HuH-7.5 (cell line): ENCODE data around the gene PLAA.
A peak's percentile ranks its signal among the peaks of the same experiment; 100 is the strongest.

Experiments used
- DNase-seq: peaks from one replicate; pipeline ENCODE4 v3.0.0; 2011; ENCODE audit warnings: low spot score

The PLAA gene

DNA sequence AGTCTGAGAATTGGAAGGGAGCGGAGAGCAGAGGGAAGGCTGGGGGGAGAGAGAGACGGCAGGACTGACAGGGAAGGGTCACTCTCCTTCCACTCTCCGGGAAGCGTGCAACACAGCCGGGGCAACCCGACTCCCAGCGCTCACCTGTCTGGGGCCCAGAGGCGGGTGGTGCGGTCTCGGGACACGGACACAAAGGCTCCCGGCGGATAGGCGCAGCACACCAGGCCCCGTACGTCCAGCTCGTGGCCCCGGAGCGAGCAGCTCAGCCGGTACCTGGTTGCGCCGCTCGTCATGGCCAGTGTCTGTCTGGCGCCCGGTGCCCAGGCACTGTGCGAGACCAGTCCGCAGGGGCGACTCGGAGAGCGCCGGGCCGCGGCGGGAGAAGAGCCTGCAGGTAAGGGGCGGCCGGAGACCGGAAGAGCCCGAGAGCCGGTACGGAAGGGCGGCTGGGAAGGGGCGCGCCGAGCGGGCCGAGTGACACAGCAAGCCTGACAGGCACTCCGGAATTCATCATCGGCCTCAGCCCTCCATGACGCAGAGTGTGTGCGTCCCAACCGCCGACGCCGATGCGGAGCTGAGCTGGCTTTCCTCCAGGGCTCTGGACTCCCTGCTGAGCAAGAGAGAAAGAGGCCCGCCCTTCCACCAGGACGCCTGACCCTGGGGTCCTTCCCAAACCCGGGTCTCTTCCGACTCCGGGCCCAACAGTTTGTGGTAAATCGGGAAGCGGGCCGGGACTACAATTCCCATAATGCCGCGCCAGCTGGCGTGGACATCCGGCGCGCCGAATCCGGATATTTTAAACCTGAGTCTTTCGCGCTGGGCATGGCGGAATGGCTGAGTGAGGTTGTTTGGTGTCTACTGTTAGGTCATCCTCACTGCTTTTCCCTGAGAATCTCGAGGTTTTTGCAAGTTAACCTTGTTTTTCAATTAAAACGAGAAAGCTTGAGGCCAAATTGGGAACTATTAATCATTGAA lies at the start of gene PLAA:
Gene PLAA (minus strand): TSS at position 490 of the 975 bp plus-strand sequence. CDS start 197 bp downstream, at position 293.
- peak; percentile 61 for DNase-seq

DNA sequence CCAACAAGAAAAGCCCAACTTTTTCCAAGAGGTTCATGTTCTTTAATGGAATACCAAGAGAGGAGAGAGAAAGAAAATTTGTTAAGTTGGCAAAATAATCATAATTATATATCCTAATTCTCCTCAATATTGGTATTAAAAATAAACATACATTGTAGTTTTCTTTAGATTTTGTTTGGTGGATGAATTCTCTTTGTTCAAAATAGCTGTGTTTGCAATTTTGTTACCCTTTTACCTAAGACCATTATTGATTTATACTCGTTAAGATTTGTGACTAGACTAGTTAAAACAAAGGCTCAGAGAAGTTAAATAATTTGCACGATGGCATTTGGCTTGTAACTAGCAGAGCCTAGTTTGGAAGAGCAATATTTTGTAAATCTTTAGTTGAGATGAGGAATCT lies 48.8 kb upstream of the PLAA start:
- DNase-seq = no peak

- DNase-seq = no peak
These were observed 36.3 kb upstream of the PLAA start for GRCh38 chr9:26983340-26983739.

- DNase-seq = no peak
These were observed 29.0 kb upstream of the PLAA start for GRCh38 chr9:26975728-26976707.

DNA sequence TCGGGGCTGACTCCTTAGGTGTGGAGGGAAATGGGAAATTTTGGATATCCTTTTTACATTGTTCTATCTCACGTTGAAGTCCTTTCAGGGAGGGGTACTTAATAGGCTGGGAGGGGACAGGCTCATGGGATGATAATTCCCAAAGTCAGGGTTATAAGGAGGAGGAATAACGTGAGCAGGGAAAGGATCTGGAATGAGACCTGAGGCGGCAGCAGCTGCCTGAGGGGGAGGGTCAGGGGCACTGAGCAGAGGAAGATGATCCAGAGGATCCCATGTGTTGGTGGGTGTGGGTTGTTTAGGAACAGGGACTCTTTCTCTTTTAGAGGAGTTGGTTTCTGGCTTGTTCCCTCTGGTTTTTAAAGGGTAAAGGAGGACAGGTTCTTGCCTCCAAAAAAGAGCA lies 27.9 kb upstream of the PLAA start:
- no peak for DNase-seq

DNA sequence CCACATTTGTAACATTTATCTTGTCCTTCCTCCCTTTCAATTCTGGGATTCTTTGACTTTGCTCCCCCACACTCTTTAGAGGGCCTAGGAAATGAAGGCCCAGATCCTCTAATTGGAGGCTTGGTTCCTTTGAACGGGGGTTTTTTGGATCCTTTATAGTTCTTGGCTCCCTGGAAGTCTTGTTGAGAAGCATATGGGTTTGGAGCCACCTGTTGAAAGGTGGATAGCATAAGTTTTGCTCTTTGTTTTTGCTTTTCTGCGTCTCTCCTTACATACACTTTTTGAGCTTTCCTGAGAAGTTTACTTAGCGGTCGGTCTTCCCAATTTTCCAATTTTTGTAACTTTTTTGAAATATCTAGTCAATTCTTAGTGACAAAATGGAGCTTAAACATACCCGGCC lies 26.9 kb upstream of the PLAA start:
- DNase-seq = no peak

GRCh38 chr9:26971721-26972120 lies 24.7 kb upstream of the PLAA start:
- DNase-seq = no peak

DNA sequence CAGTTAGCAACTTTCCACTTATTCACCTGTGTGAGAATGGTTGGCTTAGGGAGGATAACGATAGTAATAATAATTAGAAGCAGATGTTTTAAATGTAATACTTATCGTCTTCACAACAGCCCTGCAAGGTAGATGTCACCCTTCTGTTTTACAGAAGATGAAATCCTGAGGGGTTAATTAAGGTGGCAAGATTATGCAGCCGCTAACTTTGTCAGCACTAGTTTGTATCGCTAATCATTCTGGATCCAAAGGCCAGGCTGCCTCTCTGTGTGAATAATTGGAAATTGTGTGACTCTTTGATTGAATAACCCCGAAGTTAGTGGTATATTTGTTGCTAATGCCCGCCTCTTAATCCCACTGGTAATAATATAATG lies 9.8 kb upstream of the PLAA start:
- DNase-seq = no peak

GRCh38 chr9:26955921-26956859 lies 9.1 kb upstream of the PLAA start, which contains the start of gene IFT74:
Gene IFT74, plus strand, starts transcription at chr9:26956412. Its CDS starts 5,556 bp downstream, at chr9:26961968.
- DNase-seq = peak; percentile 71

DNA sequence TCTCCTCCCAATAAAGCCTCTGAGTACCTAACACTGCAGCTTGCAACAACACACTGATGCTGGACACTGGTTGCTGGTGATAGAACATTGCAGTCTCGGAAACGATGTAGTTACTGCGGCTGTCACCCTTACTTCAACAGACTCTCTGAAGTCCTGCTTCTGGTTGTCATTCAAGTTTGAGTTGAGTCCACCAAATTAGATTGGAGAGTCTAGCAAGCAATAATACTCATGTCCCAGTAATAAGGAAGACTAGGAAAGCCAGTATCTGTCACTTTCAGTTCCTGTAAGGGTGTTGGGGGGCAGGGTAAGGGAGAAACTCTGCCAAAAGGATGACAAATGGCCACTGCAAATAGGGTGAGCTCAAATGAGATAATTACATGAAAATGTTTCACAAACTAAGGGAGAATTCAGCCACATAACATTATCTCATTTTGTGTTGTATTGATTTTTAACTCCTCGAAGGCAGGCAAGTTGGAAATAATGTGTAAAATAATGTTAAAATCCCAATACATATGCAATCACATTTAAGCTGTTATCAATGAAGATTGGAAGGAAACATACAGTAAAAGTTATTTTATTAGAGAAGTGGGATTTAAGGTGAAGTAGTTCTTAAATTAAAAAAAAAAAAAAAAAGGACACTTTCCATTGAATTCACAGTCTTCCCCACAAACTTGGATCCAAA lies 8.3 kb upstream of the PLAA start:
- DNase-seq = no peak

DNA sequence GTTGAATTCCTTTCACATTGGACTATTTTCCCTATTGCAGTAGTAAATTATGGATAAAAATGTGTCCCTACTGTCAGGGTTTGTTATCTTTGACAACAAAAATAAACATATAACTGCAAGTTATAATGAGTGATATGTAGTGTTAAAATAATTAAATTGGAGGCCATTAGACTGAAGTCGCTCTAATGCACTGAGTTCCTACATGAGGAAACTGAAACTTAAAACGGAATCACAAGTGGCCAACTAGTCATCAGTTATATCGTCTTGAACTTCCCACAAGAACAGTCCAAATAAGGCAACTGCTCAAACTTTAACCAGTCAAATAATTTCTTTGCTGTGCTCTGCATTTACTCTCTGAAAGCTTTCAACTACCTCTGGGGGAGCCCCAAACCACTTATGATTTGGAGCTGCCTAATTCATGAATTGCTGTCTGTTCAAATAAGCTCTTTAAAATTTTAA lies 7.0 kb upstream of the PLAA start:
- no peak for DNase-seq

DNA sequence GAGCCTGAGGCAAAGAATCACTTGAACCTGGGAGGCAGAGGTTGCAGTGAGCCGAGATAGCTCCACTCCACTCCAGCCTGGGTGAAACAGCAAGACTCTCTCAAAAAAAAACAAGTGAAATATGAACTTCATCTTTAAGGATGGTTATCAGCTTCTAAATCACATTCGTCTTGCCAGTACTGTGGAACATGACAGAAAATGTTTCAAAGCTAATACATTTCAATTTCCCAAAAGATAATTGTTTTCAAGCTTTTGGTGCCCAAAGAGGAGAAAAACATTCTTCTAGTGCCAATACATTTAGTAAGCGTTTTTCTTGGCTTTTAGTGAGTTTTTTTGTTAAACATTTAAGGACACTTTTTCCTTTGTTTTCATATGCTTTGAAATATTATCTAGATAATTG lies 4.8 kb upstream of the PLAA start:
- no peak for DNase-seq

- no peak for DNase-seq
These were observed 3.5 kb upstream of the PLAA start for GRCh38 chr9:26950521-26950920.

DNA sequence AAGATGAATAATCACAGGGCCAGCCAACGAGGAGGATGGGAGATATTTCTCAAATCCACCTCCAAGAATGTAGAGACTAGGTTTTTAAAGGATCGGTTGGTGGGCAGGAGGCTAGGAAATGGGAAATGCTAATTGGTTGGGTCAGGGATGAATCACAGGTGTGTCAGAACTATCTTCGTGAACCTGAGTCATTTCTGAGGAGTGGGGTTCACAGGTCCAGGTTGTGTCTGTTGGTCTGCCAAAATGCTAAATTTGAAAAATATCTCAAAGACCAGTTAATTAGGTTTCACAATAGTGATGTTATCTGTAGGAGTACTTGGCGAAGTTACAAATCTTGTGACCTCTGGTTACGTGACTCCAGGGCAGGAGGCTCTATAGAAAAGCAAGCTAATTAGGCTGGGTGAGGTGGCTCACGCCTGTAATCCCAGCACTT lies 2.6 kb upstream of the PLAA start:
- DNase-seq = no peak

- DNase-seq = no peak
These were observed 694 bp upstream of the PLAA start for GRCh38 chr9:26947736-26948135.

DNA sequence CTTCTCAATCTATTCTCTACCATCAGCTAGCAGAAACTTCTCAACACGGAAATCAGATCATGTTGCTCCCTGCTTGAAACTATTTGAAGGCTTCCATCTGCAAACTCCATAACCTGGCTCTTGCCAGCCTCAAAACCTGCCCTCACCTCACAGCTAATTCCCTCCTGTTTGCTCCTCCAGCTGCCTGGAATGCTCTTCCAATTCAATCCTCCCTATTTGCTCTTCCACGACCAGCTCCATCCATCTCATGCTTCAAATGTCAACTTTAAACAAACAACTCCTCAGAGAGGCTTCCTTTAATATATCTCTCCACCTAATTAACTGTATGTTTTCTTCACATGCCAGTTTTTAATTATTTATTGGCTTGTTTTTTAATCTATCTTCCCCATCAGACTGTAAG lies 1.5 kb downstream of the PLAA start:
- no peak for DNase-seq

DNA sequence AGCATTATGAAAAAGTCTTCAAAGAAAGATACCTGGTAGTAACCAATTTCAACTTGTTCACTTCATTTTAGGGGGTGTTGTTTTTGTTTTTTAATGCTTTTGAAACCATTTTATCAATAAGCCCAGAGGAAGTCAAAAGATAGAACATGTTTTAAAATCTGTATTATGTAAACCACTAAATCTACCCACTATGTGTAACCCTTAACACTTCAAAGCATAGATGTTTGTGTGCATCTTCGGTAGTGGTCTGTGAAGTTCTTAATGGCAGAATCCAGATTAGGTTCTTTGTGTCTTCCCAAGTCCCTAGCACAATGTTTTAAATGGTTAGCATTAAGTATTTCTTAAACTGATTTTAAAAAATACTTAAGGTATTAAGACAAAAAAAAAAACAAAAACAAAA lies 6.3 kb downstream of the PLAA start:
- no peak for DNase-seq

DNA sequence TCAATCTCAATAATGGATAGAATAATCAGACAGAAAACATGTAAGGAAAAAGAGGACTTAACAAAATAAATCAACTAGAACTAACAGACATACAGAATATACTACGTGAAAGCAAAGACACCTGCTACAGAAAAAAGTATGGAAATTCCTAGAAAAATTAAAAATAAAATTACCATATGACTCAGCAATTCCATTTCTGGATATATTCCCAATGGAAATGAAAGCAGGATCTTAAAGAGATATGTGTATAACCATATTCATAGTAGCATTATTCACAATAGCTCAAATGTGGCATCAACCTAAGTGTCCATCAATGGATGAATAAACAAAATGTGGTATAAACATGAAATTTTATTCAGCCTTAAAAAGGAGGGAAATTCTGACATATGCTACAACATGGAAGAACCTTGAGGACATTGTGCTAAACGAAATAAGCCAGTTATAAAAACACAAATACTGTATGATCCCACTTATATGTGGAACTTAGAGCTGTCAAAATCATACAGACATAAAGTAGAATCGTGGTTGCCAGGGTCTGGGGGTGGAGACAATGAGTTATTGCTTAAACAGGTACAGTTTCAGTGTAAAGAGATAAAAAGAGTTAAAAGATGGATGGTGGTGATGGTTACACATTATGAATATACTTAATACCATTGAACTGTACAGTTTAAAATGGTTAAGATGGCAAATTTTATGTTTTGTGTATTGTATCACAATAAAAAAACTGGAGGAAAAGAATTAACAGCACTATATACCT lies 6.9 kb downstream of the PLAA start:
- DNase-seq = no peak

- DNase-seq = no peak
These were observed 9.1 kb downstream of the PLAA start for GRCh38 chr9:26937816-26938371.

GRCh38 chr9:26935847-26936246 lies 11.2 kb downstream of the PLAA start:
- no peak for DNase-seq
